Colonic mucosa (tissue), 4 donors: Measurements from ENCODE around the gene ATOSA. TPM values are rescaled to one million over a fixed set of nuclear protein-coding genes. Genes with fewer than 3 reads are reported as not detected.
A peak's percentile ranks its signal among the peaks of the same experiment; 100 is the strongest.

Source experiments
- DNase-seq: peaks from one replicate; pipeline ENCODE4 v3.0.0-alpha.2; 2020
- H3K27ac ChIP-seq: fragments of 200-600 bp; one replicate; pipeline ENCODE4 v1.8.0; 2021
- H3K27me3 ChIP-seq: fragments of 200-600 bp; one replicate; pipeline ENCODE4 v1.8.0; 2021
- H3K36me3 ChIP-seq: fragments of 200-600 bp; one replicate; pipeline ENCODE4 v1.8.0; 2021
- H3K4me1 ChIP-seq: fragments of 200-600 bp; one replicate; pipeline ENCODE4 v1.8.0; 2021; ENCODE audit warnings: mild to moderate bottlenecking
- H3K4me3 ChIP-seq: fragments of 200-600 bp; one replicate; pipeline ENCODE4 v1.8.0; 2021
- H3K9ac ChIP-seq, 2 donors: one replicate each; pipeline ENCODE4 v1.7.0; 2013; ENCODE audit warnings: control low read depth in 2 of 2, low read depth in 2 of 2, low read length in 2 of 2
- H3K9me3 ChIP-seq: fragments of 200-600 bp; one replicate; pipeline ENCODE4 v1.8.0; 2021
- intact Hi-C: fragments of 100-400 bp; cut with DNase I; formaldehyde crosslinking; loops from one replicate; pipeline ENCODE4 v1.14.1; 2022
- total RNA-seq, 2 donors: library from RNA; stranded (reverse); fragmentation: NEBNext Ultra II Directional in 1 of 2; extraction: Animal tissue kit (Norgen Biotek cat#: 25700) in 1 of 2; gene quantifications; one replicate each; pipeline ENCODE4 v1.2.1, GENCODE V29; 2021
- TF ChIP-seq, protein P1 (sequence below): fragments of 200-600 bp; IDR thresholded peaks from one replicate; pipeline ENCODE4 v1.8.0; 2022; ENCODE audit warnings: antibody characterized with exemption, mild to moderate bottlenecking
- donor health status: healthy.
- donor health status: DM: no; HTN: no; CAD: no.
- donor health status: DM: no; HTN: no; CAD: no.

Gene ATOSA, protein sequence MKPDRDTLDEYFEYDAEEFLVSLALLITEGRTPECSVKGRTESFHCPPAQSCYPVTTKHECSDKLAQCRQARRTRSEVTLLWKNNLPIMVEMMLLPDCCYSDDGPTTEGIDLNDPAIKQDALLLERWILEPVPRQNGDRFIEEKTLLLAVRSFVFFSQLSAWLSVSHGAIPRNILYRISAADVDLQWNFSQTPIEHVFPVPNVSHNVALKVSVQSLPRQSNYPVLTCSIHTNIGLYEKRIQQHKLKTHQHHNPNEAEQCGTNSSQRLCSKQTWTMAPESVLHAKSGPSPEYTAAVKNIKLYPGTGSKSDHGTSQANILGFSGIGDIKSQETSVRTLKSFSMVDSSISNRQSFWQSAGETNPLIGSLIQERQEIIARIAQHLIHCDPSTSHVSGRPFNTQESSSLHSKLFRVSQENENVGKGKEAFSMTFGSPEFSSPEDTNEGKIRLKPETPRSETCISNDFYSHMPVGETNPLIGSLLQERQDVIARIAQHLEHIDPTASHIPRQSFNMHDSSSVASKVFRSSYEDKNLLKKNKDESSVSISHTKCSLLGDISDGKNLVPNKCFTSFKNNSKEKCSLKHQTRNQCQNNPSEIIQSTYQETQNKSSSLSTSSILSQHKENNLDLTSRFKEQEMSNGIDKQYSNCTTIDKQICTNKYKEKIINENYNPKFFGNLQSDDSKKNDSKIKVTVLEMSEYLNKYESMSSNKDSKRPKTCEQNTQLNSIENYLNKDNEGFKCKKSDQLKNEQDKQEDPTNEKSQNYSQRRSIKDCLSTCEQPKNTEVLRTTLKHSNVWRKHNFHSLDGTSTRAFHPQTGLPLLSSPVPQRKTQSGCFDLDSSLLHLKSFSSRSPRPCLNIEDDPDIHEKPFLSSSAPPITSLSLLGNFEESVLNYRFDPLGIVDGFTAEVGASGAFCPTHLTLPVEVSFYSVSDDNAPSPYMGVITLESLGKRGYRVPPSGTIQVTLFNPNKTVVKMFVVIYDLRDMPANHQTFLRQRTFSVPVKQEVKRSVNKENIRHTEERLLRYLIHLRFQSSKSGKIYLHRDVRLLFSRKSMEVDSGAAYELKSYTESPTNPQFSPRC
- total RNA-seq: 10 to 100 TPM; 29.6 to 34.5 TPM

DNA sequence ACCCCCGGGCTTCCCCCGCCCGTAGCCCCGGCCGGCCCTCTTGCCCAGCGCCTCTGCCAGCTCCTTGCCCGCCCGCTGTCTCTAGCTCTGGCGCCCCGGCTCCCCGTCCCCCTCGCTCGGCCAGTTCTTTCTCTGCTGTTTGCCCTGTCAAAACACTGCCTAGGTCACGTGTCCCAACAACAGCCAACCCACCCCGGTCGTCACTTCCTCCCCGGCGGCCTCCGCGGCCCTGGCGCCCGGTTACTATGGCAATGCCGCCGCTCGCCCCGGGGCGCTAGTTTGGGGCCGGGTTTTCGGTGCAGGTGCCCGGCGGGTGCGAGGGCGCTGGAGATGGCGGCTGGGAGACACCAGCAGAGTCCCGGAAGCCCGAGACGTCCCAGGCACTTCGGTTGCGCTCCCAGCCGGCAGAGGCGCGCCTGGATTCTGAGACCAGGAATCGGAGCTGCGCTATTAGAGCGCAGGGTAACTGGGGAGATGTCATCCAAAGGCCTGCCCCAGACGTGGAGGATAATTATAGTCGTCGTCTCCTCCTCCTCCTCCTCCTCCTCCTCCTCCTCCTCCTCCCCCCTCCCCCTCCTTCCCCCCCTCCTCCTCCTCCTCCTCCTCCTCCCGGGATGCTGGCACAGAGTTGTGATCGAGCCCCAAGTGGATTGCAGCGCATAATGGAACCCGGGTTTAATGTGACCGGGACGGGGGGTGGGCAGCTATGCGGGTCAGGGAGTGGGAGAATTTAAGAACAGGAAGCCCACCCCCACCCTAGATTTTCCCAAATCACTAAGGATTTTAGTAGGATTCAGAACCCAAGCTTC is at the start of gene ATOSA:
Gene ATOSA (minus strand): TSS at position 157 of the 809 bp plus-strand sequence. CDS start 1,367 bp downstream, outside the sequence.
- DNase-seq: peak; percentile 95
- peak within 1 kb of the TSS; percentile 96 to 98 for H3K9ac ChIP-seq
- H3K36me3 ChIP-seq: no peaks in the 10 kb centered on the region
- TF ChIP-seq, protein P1, sequence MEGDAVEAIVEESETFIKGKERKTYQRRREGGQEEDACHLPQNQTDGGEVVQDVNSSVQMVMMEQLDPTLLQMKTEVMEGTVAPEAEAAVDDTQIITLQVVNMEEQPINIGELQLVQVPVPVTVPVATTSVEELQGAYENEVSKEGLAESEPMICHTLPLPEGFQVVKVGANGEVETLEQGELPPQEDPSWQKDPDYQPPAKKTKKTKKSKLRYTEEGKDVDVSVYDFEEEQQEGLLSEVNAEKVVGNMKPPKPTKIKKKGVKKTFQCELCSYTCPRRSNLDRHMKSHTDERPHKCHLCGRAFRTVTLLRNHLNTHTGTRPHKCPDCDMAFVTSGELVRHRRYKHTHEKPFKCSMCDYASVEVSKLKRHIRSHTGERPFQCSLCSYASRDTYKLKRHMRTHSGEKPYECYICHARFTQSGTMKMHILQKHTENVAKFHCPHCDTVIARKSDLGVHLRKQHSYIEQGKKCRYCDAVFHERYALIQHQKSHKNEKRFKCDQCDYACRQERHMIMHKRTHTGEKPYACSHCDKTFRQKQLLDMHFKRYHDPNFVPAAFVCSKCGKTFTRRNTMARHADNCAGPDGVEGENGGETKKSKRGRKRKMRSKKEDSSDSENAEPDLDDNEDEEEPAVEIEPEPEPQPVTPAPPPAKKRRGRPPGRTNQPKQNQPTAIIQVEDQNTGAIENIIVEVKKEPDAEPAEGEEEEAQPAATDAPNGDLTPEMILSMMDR: no peak
- H3K9me3 ChIP-seq: no peaks in the 10 kb centered on the region
- peak within 1 kb of the TSS; percentile 92 for H3K4me3 ChIP-seq
- intact Hi-C loops: no loop called here
- H3K4me1 ChIP-seq: no peaks in the 10 kb centered on the region
- H3K27ac ChIP-seq: peak within 1 kb of the TSS; percentile 99
- H3K27me3 ChIP-seq: no peaks in the 10 kb centered on the region

DNA sequence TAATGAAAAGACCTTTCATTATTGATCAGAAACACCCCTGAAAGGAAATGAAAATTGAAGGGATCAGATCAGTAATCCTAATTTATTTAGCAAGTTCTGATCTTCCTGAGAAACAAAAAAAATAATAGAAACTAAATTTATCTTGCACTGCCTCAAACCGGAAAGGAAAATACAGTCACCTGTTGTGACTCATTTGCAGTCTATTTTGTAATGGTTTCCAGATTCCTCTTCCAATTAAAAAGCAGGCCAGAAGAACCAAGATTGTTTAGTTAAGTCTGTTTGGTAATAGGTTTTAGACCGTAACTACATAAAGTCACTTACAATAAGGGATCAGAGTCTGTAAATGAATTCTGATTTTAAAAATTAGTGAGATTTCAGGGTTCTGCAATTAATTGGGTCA is 49.7 kb upstream of the ATOSA start:
- no peak for DNase-seq
- Histone ChIP-seq H3K9me3 (no peaks in the 10 kb centered on the region), H3K9ac (no peak overlapping the region), H3K36me3 (no peaks in the 10 kb centered on the region), H3K27me3 (no peaks in the 10 kb centered on the region), H3K27ac (no peak overlapping the region), H3K4me3 (no peak overlapping the region), H3K4me1 (no peaks in the 10 kb centered on the region)
- intact Hi-C loops: no loop called here
- TF ChIP-seq, protein P1: no peak

DNA sequence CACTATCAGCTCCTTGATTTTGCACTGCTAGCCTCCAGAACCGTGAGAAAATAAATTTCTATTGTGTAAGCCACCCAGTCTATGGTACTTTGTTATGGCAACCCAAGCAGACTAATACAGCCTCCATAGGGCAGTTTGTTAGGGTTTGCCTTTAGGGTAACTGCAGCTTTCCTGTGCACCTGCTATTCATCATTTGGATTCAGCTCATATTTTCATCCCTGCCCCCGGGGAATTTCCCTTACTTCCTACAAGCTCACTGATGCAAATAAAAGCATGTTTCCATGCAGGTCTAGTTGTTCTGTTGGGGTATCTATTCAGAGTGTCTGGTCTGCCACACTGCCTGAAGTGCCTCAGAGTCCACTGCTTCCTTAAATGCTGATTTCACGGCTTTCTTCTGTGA is 48.6 kb upstream of the ATOSA start:
- H3K9me3 ChIP-seq: no peaks in the 10 kb centered on the region
- no peak for DNase-seq
- H3K9ac ChIP-seq: no peak overlapping the region
- TF ChIP-seq, protein P1: no peak
- no peak overlapping the region for H3K4me3 ChIP-seq
- no peak overlapping the region for H3K27ac ChIP-seq
- no peaks in the 10 kb centered on the region for H3K27me3 ChIP-seq
- intact Hi-C loops: no loop called here
- no peaks in the 10 kb centered on the region for H3K4me1 ChIP-seq
- H3K36me3 ChIP-seq: no peaks in the 10 kb centered on the region

DNA sequence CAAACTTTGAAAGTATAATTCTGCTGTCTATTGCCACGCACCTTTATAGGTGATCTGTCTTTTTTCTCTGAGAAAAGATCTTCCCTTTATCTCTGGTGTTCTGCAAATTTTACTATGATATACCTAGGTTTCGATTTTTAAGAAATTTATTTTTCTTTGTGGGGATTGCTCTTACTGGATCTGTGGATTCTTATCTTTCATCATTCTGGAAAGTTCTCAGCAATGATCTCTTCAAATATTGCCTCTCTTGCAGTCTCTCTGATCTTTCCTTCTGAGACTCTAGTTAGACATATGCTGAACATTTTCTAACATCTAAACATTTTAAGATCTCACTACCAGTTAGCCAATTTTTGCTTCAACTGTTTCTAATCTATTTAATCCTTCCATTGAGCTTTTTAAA is 47.0 kb upstream of the ATOSA start:
- no peaks in the 10 kb centered on the region for H3K4me1 ChIP-seq
- TF ChIP-seq, protein P1: no peak
- intact Hi-C loops: no loop called here
- H3K27ac ChIP-seq: no peak overlapping the region
- H3K27me3 ChIP-seq: no peaks in the 10 kb centered on the region
- DNase-seq: no peak
- no peaks in the 10 kb centered on the region for H3K36me3 ChIP-seq
- no peak overlapping the region for H3K9ac ChIP-seq
- no peak overlapping the region for H3K4me3 ChIP-seq
- no peaks in the 10 kb centered on the region for H3K9me3 ChIP-seq

DNA sequence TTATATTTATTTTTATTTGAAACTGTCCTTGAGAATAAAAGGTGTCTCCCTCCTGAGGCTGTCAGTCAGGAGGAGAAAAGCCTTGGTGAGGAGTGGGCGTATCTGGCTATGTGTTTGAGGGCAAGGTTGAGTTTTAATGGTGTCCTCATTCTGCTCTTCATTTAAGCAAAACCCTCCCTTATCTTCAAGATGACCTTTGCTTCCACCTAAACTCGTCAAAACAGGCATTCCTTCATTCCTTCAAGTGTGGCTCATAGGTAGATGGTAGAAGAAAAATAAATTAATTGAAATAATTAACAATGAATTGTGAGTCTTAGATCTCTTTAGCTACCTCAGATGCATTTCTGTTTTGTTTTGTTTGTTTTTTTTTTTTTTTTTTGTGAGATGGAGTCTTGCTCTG is 39.4 kb upstream of the ATOSA start:
- intact Hi-C loops: no loop called here
- TF ChIP-seq, protein P1: no peak
- Histone ChIP-seq H3K9me3 (no peaks in the 10 kb centered on the region), H3K27me3 (no peaks in the 10 kb centered on the region), H3K4me1 (no peaks in the 10 kb centered on the region), H3K4me3 (no peak overlapping the region), H3K9ac (no peak overlapping the region), H3K36me3 (no peaks in the 10 kb centered on the region), H3K27ac (no peak overlapping the region)
- no peak for DNase-seq
